ENCODE results near the gene MMP24OS. TPM values are rescaled to one million over a fixed set of nuclear protein-coding genes. Genes with fewer than 3 reads are reported as not detected.

The MMP24OS gene
- total RNA-seq, 1 experiment from 2014 or later: 59.6 TPM

DNA sequence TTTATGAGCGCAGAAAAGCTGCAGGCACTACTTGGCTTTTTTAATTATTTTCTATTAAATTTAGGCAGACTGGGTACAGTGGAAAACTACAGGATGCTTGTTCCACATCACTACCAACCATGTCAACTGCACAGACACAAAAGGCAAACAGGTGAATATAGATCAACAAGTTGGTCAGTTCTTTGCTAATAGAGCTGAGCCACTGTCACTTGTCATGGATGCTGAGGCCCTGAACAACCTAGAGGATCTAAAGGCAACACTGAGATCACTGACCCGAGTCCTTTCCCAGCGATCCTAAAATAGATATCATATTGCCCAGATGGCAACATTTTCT lies 48.8 kb upstream of the MMP24OS start:
- RAD21 ChIA-PET (ENCODE audit: low non-redundant PET in 1 of 2, low total read pairs in 2 of 2, uncharacterized antibody in 2 of 2, unreplicated experiment in 2 of 2): interaction anchor here in 1 of 2 experiments (4.3 kb wide), 1 partner anchor 22 kb away, joined by 26 read pairs; no protein-coding TSS in a partner anchor
- Histone ChIP-seq H4K20me1 (ENCODE audit: insufficient read depth) (no peaks in the 10 kb centered on the region), H3K4me1 (ENCODE audit: control insufficient read depth in 1 of 2, insufficient read depth in 2 of 2, low read length in 2 of 2) (peaks cover 47 to 71% of the 10 kb centered on the region in 2 experiments), H3K27ac (ENCODE audit: low read depth, low read length) (peak overlapping the region; percentile 63), H3K36me3 (ENCODE audit: control insufficient read depth in 1 of 2, insufficient read depth in 2 of 2, low read length in 2 of 2) (no peaks in the 10 kb centered on the region), H2AFZ (ENCODE audit: low read depth, low read length, poor library complexity, severe bottlenecking) (no peak overlapping the region), H3K9me2 (ENCODE audit: insufficient read depth) (no peaks in the 10 kb centered on the region), H3K4me3 (replicated peaks in 1 of 2; ENCODE audit: low read depth in 1 of 2, low read length in 2 of 2) (no peak overlapping the region), H3K27me3 (ENCODE audit: insufficient read depth, low read length) (no peaks in the 10 kb centered on the region), H3K4me2 (ENCODE audit: low read length) (peak overlapping the region; percentile 64), H3K9ac (ENCODE audit: low read length) (peak overlapping the region; percentile 38), H3K79me2 (ENCODE audit: insufficient read depth, low read length) (no peaks in the 10 kb centered on the region), H3K9me3 (ENCODE audit: control insufficient read depth in 1 of 2, insufficient read depth in 1 of 2, low read depth in 1 of 2, low read length in 2 of 2) (no peaks in the 10 kb centered on the region)
- POLR2A ChIA-PET: no interaction called here
- CTCF ChIA-PET: interaction anchor here (1.5 kb wide), 1 partner anchor 21 kb away, joined by 3 read pairs; no protein-coding TSS in a partner anchor
- ATAC-seq: peak; percentile 23
- BruUV-seq (replicated peaks): TSS peak; percentile 39
- no peak for DNase-seq (ENCODE audit: low read depth, low spot score)
- TF ChIP-seq, protein P1, sequence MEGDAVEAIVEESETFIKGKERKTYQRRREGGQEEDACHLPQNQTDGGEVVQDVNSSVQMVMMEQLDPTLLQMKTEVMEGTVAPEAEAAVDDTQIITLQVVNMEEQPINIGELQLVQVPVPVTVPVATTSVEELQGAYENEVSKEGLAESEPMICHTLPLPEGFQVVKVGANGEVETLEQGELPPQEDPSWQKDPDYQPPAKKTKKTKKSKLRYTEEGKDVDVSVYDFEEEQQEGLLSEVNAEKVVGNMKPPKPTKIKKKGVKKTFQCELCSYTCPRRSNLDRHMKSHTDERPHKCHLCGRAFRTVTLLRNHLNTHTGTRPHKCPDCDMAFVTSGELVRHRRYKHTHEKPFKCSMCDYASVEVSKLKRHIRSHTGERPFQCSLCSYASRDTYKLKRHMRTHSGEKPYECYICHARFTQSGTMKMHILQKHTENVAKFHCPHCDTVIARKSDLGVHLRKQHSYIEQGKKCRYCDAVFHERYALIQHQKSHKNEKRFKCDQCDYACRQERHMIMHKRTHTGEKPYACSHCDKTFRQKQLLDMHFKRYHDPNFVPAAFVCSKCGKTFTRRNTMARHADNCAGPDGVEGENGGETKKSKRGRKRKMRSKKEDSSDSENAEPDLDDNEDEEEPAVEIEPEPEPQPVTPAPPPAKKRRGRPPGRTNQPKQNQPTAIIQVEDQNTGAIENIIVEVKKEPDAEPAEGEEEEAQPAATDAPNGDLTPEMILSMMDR (IDR thresholded peaks at IDR 0.05 in 2 of 3, conservative IDR thresholded peaks at IDR 0.05 in 1 of 3; ENCODE audit: borderline replicate concordance in 1 of 3, insufficient read depth in 1 of 3, low read depth in 2 of 3, low read length in 2 of 3): no peak
- TF ChIP-seq POLR2AphosphoS5 (IDR thresholded peaks at IDR 0.05; ENCODE audit: low read depth, low read length): no peak
- TF ChIP-seq, protein P2, sequence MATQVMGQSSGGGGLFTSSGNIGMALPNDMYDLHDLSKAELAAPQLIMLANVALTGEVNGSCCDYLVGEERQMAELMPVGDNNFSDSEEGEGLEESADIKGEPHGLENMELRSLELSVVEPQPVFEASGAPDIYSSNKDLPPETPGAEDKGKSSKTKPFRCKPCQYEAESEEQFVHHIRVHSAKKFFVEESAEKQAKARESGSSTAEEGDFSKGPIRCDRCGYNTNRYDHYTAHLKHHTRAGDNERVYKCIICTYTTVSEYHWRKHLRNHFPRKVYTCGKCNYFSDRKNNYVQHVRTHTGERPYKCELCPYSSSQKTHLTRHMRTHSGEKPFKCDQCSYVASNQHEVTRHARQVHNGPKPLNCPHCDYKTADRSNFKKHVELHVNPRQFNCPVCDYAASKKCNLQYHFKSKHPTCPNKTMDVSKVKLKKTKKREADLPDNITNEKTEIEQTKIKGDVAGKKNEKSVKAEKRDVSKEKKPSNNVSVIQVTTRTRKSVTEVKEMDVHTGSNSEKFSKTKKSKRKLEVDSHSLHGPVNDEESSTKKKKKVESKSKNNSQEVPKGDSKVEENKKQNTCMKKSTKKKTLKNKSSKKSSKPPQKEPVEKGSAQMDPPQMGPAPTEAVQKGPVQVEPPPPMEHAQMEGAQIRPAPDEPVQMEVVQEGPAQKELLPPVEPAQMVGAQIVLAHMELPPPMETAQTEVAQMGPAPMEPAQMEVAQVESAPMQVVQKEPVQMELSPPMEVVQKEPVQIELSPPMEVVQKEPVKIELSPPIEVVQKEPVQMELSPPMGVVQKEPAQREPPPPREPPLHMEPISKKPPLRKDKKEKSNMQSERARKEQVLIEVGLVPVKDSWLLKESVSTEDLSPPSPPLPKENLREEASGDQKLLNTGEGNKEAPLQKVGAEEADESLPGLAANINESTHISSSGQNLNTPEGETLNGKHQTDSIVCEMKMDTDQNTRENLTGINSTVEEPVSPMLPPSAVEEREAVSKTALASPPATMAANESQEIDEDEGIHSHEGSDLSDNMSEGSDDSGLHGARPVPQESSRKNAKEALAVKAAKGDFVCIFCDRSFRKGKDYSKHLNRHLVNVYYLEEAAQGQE (IDR thresholded peaks at IDR 0.05; ENCODE audit: low read depth): no peak
- no peak for TF ChIP-seq FOSL1 (IDR thresholded peaks at IDR 0.05; ENCODE audit: low read depth)
- intact Hi-C loops (cut with micrococcal nuclease): no loop called here

Data from HCT116 (cell line).